Measurements from ENCODE around the gene GPD1L.

- TF ChIP-seq CTCF (IDR thresholded peaks at IDR 0.05) (no peak), EZH2 (IDR thresholded peaks at IDR 0.05; ENCODE audit: borderline replicate concordance, insufficient read depth, low read depth, low read length, poor library complexity, severe bottlenecking) (no peak)
Measured at GRCh38 chr3:32157600-32158264, 51.3 kb downstream of the GPD1L start.
